Thoracic aorta (tissue), 2 donors: ENCODE measurements around the gene MRPL46. TPM values are rescaled to one million over a fixed set of nuclear protein-coding genes. Genes with fewer than 3 reads are reported as not detected.

Experiments used
- ATAC-seq: fragments of 150-250 bp; one replicate; pipeline ENCODE4 v1.8.0; 2017; ENCODE audit warnings: low read depth; ENCODE audit not compliant: insufficient number of reproducible peaks, low FRiP score
- DNase-seq: peaks from one replicate; pipeline ENCODE4 v3.0.0-alpha.2; 2020; ENCODE audit warnings: low spot score
- H3K27ac ChIP-seq, 2 donors: fragments of 200-600 bp; sonication (generic); 1 replicate in 1 of 2; 2 replicates in 1 of 2; pipeline ENCODE4 v1.5.1; 2016; ENCODE audit warnings: mild to moderate bottlenecking in 2 of 2, moderate library complexity in 2 of 2
- H3K27me3 ChIP-seq: fragments of 200-600 bp; sonication (generic); replicated peaks from 2 replicates; pipeline ENCODE4 v1.6.0; 2016; ENCODE audit warnings: mild to moderate bottlenecking; ENCODE audit not compliant: insufficient read depth
- H3K36me3 ChIP-seq: fragments of 200-600 bp; sonication (generic); one replicate; pipeline ENCODE4 v1.5.1; 2016
- H3K4me1 ChIP-seq, 2 donors: fragments of 200-600 bp; sonication (generic); 1 replicate in 1 of 2; 2 replicates in 1 of 2; pipeline versions ENCODE4 v1.5.1 to v1.6.0; 2016; ENCODE audit warnings: low read depth in 2 of 2, mild to moderate bottlenecking in 1 of 2; ENCODE audit not compliant: control insufficient read depth in 1 of 2
- H3K4me3 ChIP-seq: fragments of 200-600 bp; sonication (generic); 2 replicates; pipeline ENCODE4 v1.5.1; 2016; ENCODE audit warnings: mild to moderate bottlenecking
- H3K9me3 ChIP-seq: fragments of 200-600 bp; sonication (generic); 2 replicates; pipeline ENCODE4 v1.5.1; 2016
- CTCF ChIP-seq: fragments of 200-600 bp; sonication (generic); IDR thresholded peaks from one replicate; pipeline ENCODE4 v1.5.1; 2019; ENCODE audit warnings: antibody characterized with exemption
- total RNA-seq, 2 donors: library from RNA; depleted of rRNA; stranded (reverse); fragments of >200 nt; gene quantifications; one replicate each; pipeline versions ENCODE4 v1.1.0 to v1.2.3, GENCODE V29; 2016

The MRPL46 gene
- total RNA-seq, 2 donors from 2014 or later = 3.9 to 13.5 TPM

- no peaks in the 10 kb centered on the region for H3K4me1 ChIP-seq
- no peak for TF ChIP-seq CTCF
- H3K36me3 ChIP-seq = peaks cover 25% of the 10 kb centered on the region
- no peak for DNase-seq
- H3K27me3 ChIP-seq = no peaks in the 10 kb centered on the region
- no peak for ATAC-seq
- no peak overlapping the region for H3K27ac ChIP-seq
- no peak overlapping the region for H3K4me3 ChIP-seq
- no peaks in the 10 kb centered on the region for H3K9me3 ChIP-seq
Observed at GRCh38 chr15:88509964-88510363, 42.8 kb upstream of the MRPL46 start.

- Histone ChIP-seq H3K9me3 (no peaks in the 10 kb centered on the region), H3K36me3 (peaks cover 25% of the 10 kb centered on the region), H3K4me1 (no peaks in the 10 kb centered on the region), H3K27me3 (no peaks in the 10 kb centered on the region), H3K4me3 (no peak overlapping the region), H3K27ac (no peak overlapping the region)
- ATAC-seq (no peak), DNase-seq (no peak)
- TF ChIP-seq CTCF = no peak
Observed at GRCh38 chr15:88509321-88509720, 42.1 kb upstream of the MRPL46 start.

- Histone ChIP-seq H3K4me1 (no peaks in the 10 kb centered on the region), H3K36me3 (peaks cover 15% of the 10 kb centered on the region), H3K4me3 (no peak overlapping the region), H3K9me3 (no peaks in the 10 kb centered on the region), H3K27ac (no peak overlapping the region), H3K27me3 (no peaks in the 10 kb centered on the region)
- no peak for DNase-seq
- no peak for ATAC-seq
- TF ChIP-seq CTCF = no peak
Observed at GRCh38 chr15:88506628-88507027, 39.4 kb upstream of the MRPL46 start.

DNA sequence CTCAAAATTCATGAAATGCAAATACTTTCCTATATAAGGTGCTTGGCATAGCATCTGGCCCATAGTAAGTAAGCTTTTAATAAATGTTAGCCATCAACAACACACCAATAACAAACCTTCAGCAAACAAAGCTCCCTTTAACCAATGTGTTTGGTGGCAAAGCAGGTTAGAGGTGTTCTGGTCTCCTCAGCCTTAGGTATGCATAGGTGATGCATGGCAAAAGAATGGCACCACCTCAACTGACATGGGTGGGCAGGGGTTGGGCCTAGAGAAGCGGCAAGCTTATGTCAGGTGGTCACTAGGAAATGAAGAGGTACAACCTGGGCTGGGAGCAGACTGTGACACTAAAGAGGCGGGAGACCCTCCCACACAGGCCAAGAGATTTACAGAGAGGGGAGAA, 38.5 kb upstream of the MRPL46 start:
- Histone ChIP-seq H3K27ac (no peak overlapping the region), H3K36me3 (peaks cover 8% of the 10 kb centered on the region), H3K4me3 (no peak overlapping the region), H3K27me3 (no peaks in the 10 kb centered on the region), H3K9me3 (no peaks in the 10 kb centered on the region), H3K4me1 (no peaks in the 10 kb centered on the region)
- no peak for TF ChIP-seq CTCF
- ATAC-seq (no peak), DNase-seq (no peak)

DNA sequence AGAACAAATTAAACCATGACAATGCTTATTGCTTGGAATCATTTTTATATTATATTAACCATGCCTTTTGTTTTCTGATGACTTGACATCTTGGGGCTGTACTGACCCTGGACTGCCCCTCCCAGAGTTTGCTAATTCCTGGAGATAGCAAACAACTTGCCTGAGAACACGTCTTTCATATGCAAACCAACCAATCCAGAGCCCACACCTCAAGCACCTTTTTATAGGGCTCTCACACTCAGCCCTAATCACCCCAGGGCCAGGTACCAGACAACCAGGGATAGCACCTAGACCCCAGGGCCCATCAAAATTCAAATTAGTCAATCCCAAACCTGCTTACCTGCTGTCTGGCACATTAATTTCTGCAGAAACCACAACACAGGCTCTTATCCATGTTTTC, 37.3 kb upstream of the MRPL46 start:
- no peaks in the 10 kb centered on the region for H3K27me3 ChIP-seq
- no peaks in the 10 kb centered on the region for H3K4me1 ChIP-seq
- H3K9me3 ChIP-seq = no peaks in the 10 kb centered on the region
- no peak for TF ChIP-seq CTCF
- no peak for DNase-seq
- no peak for ATAC-seq
- H3K4me3 ChIP-seq = no peak overlapping the region
- H3K27ac ChIP-seq = no peak overlapping the region
- no peaks in the 10 kb centered on the region for H3K36me3 ChIP-seq
